ENCODE data around the gene OR6T1. TPM values are rescaled to one million over a fixed set of nuclear protein-coding genes. Genes with fewer than 3 reads are reported as not detected.

Gene OR6T1, protein sequence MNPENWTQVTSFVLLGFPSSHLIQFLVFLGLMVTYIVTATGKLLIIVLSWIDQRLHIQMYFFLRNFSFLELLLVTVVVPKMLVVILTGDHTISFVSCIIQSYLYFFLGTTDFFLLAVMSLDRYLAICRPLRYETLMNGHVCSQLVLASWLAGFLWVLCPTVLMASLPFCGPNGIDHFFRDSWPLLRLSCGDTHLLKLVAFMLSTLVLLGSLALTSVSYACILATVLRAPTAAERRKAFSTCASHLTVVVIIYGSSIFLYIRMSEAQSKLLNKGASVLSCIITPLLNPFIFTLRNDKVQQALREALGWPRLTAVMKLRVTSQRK
- not detected in 2 replicates for total RNA-seq (2014; rRNA removed; shearing (Covaris generic))
- not detected in 2 replicates for polyA plus RNA-seq (2016; fragmentation: Nextera tagmentation; extraction: Ambion mirVana)
- long read RNA-seq: 0 reads

DNA sequence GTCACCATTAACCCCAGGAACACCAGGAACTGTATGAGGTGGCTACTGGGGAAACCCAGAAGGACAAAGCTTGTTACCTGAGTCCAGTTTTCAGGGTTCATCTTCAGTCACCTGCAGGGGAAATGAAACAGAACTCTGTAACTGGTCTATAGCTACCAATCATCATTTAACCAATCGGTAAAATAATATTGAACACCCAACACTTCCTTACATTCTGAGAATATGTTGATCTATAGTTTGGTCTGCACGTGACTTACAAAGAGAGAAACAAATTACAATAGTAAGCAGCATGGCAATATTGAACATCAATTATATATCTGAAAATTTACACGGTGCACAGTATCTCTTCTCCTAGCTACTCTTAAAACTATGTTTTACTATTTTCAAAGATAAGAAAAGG is at the start of gene OR6T1:
TSS of gene OR6T1 (minus strand) at position 101 of the 400 bp plus-strand sequence. CDS start at position 101, 0 bp downstream.
- no peaks in the 10 kb centered on the region for H3K36me3 Mint-ChIP-seq (ENCODE audit: low read depth)
- no peak within 1 kb of the TSS for H3K4me3 Mint-ChIP-seq
- Histone ChIP-seq H3K4me3 (no peak within 1 kb of the TSS), H4K20me1 (replicated peaks; ENCODE audit: insufficient read depth) (no peaks in the 10 kb centered on the region), H3F3A (replicated peaks; ENCODE audit: low read depth) (no peaks in the 10 kb centered on the region), H3K36me3 (ENCODE audit: insufficient read depth) (no peaks in the 10 kb centered on the region), H3K27me3 (ENCODE audit: insufficient read depth) (no peaks in the 10 kb centered on the region), H3K79me2 (replicated peaks; ENCODE audit: insufficient read depth) (no peaks in the 10 kb centered on the region), H3K27ac (ENCODE audit: low read depth) (no peak within 1 kb of the TSS), H3K4me1 (ENCODE audit: insufficient read depth) (no peaks in the 10 kb centered on the region), H3K4me2 (no peak within 1 kb of the TSS), H2AFZ (no peak within 1 kb of the TSS), H3K9me2 (ENCODE audit: insufficient read depth) (0 out of 2 replicates have a peak, but pooled peaks cover 3% of the 10 kb centered on the region)
- DNase-seq (ENCODE audit: low spot score): no peak
- peaks cover 2% of the 10 kb centered on the region for H3K27me3 Mint-ChIP-seq (ENCODE audit: insufficient read depth, low read depth, poor library complexity)
- no peak for ATAC-seq
- no peak within 1 kb of the TSS for H3K27ac Mint-ChIP-seq
- no peaks in the 10 kb centered on the region for H3K4me1 Mint-ChIP-seq
- no peaks in the 10 kb centered on the region for H3K9me3 Mint-ChIP-seq
- TF ChIP-seq ZNF331 (CRISPR knock-in tag; IDR thresholded peaks at IDR 0.05; ENCODE audit: low read depth) (no peak), EZH2 (IDR thresholded peaks at IDR 0.05; ENCODE audit: low read depth, unreplicated experiment) (no peak), CREB1 (CRISPR knock-in tag; IDR thresholded peaks at IDR 0.05; ENCODE audit: low read depth) (no peak), POLR2AphosphoS5 (IDR thresholded peaks at IDR 0.05; ENCODE audit: low read depth) (no peak), STAT1 (IDR thresholded peaks at IDR 0.05; ENCODE audit: unreplicated experiment) (no peak), EZH2phosphoT487 (IDR thresholded peaks at IDR 0.05; ENCODE audit: unreplicated experiment) (no peak), NANOG (IDR thresholded peaks at IDR 0.05; ENCODE audit: borderline replicate concordance) (no peak), JUNB (IDR thresholded peaks at IDR 0.05; ENCODE audit: unreplicated experiment) (no peak), ZNF114 (CRISPR knock-in tag; IDR thresholded peaks at IDR 0.05) (no peak)
- TF ChIP-seq, protein P1, sequence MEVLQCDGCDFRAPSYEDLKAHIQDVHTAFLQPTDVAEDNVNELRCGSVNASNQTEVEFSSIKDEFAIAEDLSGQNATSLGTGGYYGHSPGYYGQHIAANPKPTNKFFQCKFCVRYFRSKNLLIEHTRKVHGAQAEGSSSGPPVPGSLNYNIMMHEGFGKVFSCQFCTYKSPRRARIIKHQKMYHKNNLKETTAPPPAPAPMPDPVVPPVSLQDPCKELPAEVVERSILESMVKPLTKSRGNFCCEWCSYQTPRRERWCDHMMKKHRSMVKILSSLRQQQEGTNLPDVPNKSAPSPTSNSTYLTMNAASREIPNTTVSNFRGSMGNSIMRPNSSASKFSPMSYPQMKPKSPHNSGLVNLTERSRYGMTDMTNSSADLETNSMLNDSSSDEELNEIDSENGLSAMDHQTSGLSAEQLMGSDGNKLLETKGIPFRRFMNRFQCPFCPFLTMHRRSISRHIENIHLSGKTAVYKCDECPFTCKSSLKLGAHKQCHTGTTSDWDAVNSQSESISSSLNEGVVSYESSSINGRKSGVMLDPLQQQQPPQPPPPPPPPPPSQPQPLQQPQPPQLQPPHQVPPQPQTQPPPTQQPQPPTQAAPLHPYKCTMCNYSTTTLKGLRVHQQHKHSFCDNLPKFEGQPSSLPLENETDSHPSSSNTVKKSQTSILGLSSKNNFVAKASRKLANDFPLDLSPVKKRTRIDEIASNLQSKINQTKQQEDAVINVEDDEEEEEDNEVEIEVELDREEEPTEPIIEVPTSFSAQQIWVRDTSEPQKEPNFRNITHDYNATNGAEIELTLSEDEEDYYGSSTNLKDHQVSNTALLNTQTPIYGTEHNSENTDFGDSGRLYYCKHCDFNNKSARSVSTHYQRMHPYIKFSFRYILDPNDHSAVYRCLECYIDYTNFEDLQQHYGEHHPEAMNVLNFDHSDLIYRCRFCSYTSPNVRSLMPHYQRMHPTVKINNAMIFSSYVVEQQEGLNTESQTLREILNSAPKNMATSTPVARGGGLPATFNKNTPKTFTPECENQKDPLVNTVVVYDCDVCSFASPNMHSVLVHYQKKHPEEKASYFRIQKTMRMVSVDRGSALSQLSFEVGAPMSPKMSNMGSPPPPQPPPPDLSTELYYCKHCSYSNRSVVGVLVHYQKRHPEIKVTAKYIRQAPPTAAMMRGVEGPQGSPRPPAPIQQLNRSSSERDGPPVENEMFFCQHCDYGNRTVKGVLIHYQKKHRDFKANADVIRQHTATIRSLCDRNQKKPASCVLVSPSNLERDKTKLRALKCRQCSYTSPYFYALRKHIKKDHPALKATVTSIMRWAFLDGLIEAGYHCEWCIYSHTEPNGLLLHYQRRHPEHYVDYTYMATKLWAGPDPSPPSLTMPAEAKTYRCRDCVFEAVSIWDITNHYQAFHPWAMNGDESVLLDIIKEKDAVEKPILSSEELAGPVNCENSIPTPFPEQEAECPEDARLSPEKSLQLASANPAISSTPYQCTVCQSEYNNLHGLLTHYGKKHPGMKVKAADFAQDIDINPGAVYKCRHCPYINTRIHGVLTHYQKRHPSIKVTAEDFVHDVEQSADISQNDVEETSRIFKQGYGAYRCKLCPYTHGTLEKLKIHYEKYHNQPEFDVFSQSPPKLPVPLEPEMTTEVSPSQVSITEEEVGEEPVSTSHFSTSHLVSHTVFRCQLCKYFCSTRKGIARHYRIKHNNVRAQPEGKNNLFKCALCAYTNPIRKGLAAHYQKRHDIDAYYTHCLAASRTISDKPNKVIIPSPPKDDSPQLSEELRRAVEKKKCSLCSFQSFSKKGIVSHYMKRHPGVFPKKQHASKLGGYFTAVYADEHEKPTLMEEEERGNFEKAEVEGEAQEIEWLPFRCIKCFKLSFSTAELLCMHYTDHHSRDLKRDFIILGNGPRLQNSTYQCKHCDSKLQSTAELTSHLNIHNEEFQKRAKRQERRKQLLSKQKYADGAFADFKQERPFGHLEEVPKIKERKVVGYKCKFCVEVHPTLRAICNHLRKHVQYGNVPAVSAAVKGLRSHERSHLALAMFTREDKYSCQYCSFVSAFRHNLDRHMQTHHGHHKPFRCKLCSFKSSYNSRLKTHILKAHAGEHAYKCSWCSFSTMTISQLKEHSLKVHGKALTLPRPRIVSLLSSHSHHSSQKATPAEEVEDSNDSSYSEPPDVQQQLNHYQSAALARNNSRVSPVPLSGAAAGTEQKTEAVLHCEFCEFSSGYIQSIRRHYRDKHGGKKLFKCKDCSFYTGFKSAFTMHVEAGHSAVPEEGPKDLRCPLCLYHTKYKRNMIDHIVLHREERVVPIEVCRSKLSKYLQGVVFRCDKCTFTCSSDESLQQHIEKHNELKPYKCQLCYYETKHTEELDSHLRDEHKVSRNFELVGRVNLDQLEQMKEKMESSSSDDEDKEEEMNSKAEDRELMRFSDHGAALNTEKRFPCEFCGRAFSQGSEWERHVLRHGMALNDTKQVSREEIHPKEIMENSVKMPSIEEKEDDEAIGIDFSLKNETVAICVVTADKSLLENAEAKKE (CRISPR knock-in tag; IDR thresholded peaks at IDR 0.05): no peak
- TF ChIP-seq, protein P2, sequence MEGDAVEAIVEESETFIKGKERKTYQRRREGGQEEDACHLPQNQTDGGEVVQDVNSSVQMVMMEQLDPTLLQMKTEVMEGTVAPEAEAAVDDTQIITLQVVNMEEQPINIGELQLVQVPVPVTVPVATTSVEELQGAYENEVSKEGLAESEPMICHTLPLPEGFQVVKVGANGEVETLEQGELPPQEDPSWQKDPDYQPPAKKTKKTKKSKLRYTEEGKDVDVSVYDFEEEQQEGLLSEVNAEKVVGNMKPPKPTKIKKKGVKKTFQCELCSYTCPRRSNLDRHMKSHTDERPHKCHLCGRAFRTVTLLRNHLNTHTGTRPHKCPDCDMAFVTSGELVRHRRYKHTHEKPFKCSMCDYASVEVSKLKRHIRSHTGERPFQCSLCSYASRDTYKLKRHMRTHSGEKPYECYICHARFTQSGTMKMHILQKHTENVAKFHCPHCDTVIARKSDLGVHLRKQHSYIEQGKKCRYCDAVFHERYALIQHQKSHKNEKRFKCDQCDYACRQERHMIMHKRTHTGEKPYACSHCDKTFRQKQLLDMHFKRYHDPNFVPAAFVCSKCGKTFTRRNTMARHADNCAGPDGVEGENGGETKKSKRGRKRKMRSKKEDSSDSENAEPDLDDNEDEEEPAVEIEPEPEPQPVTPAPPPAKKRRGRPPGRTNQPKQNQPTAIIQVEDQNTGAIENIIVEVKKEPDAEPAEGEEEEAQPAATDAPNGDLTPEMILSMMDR (conservative IDR thresholded peaks at IDR 0.05; ENCODE audit: low read depth in 2 of 2): no peak
- TF ChIP-seq, protein P3, sequence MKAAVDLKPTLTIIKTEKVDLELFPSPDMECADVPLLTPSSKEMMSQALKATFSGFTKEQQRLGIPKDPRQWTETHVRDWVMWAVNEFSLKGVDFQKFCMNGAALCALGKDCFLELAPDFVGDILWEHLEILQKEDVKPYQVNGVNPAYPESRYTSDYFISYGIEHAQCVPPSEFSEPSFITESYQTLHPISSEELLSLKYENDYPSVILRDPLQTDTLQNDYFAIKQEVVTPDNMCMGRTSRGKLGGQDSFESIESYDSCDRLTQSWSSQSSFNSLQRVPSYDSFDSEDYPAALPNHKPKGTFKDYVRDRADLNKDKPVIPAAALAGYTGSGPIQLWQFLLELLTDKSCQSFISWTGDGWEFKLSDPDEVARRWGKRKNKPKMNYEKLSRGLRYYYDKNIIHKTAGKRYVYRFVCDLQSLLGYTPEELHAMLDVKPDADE (IDR thresholded peaks at IDR 0.05): no peak
- TF ChIP-seq, protein P4, sequence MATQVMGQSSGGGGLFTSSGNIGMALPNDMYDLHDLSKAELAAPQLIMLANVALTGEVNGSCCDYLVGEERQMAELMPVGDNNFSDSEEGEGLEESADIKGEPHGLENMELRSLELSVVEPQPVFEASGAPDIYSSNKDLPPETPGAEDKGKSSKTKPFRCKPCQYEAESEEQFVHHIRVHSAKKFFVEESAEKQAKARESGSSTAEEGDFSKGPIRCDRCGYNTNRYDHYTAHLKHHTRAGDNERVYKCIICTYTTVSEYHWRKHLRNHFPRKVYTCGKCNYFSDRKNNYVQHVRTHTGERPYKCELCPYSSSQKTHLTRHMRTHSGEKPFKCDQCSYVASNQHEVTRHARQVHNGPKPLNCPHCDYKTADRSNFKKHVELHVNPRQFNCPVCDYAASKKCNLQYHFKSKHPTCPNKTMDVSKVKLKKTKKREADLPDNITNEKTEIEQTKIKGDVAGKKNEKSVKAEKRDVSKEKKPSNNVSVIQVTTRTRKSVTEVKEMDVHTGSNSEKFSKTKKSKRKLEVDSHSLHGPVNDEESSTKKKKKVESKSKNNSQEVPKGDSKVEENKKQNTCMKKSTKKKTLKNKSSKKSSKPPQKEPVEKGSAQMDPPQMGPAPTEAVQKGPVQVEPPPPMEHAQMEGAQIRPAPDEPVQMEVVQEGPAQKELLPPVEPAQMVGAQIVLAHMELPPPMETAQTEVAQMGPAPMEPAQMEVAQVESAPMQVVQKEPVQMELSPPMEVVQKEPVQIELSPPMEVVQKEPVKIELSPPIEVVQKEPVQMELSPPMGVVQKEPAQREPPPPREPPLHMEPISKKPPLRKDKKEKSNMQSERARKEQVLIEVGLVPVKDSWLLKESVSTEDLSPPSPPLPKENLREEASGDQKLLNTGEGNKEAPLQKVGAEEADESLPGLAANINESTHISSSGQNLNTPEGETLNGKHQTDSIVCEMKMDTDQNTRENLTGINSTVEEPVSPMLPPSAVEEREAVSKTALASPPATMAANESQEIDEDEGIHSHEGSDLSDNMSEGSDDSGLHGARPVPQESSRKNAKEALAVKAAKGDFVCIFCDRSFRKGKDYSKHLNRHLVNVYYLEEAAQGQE (IDR thresholded peaks at IDR 0.05; ENCODE audit: unreplicated experiment): no peak
